SJCRH30 (cell line): ENCODE results near the gene UBXN4. TPM values are rescaled to one million over a fixed set of nuclear protein-coding genes. Genes with fewer than 3 reads are reported as not detected.

Experiments used
- DNase-seq, 2 experiments: peaks; one replicate each; pipeline ENCODE4 v3.0.0-alpha.2; 2015 to 2020
- H3K27ac ChIP-seq: fragments of 250-450 bp; sonication (Bioruptor Pico); 2 replicates; pipeline ENCODE4 v1.5.1; 2020; ENCODE audit warnings: mild to moderate bottlenecking, moderate library complexity
- H3K27me3 ChIP-seq: fragments of 250-450 bp; sonication (Bioruptor Pico); 2 replicates; pipeline ENCODE4 v1.5.1; 2020; ENCODE audit warnings: mild to moderate bottlenecking, moderate library complexity
- H3K36me3 ChIP-seq: fragments of 250-450 bp; sonication (Bioruptor Pico); 2 replicates; pipeline ENCODE4 v1.5.1; 2020; ENCODE audit warnings: mild to moderate bottlenecking, moderate library complexity
- H3K4me1 ChIP-seq: fragments of 250-450 bp; sonication (Bioruptor Pico); 2 replicates; pipeline ENCODE4 v1.5.1; 2020; ENCODE audit warnings: mild to moderate bottlenecking, moderate library complexity
- H3K4me3 ChIP-seq: fragments of 250-450 bp; sonication (Bioruptor Pico); 2 replicates; pipeline ENCODE4 v1.5.1; 2020; ENCODE audit warnings: mild to moderate bottlenecking, moderate library complexity
- H3K9me3 ChIP-seq: fragments of 250-450 bp; sonication (Bioruptor Pico); replicated peaks from 2 replicates; pipeline ENCODE4 v1.5.1; 2020; ENCODE audit warnings: mild to moderate bottlenecking, moderate library complexity
- total RNA-seq: library from RNA; depleted of rRNA; stranded (reverse); fragments of >200 nt; shearing (Covaris generic); gene quantifications from 2 replicates; pipeline ENCODE4 v1.2.3, GENCODE V29; 2014

The UBXN4 gene
- total RNA-seq, 1 experiment from 2014 or later = 129 TPM

DNA sequence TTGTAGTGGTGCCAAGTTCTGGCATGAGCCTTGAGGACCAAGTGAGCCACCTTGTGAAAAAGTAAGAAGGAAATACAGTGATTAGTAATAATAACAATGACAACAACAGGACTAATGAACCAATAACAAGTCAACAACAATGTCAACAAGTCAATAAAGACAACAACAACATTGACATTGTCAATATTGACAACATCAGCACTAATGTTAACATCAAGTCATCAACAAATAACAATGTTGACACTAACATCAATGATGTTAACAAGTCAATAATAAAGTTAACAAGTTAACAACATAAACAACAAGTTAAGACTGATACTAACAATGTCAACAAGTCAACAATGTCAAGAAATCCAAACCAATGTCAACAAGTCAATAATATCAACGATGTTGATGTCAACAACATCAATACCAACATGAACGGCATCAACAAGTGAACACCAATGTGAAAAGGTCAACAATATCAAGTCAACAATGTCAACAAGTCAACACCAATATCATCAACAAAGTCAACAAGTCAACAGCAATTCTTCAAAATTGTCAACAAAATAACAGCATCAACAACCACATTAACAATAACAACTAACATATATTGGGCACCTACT lies 71.4 kb downstream of the UBXN4 start:
- no peak for DNase-seq
- Histone ChIP-seq H3K4me1 (no peaks in the 10 kb centered on the region), H3K9me3 (no peaks in the 10 kb centered on the region), H3K27me3 (no peaks in the 10 kb centered on the region), H3K4me3 (no peak overlapping the region), H3K36me3 (no peaks in the 10 kb centered on the region), H3K27ac (no peak overlapping the region)

DNA sequence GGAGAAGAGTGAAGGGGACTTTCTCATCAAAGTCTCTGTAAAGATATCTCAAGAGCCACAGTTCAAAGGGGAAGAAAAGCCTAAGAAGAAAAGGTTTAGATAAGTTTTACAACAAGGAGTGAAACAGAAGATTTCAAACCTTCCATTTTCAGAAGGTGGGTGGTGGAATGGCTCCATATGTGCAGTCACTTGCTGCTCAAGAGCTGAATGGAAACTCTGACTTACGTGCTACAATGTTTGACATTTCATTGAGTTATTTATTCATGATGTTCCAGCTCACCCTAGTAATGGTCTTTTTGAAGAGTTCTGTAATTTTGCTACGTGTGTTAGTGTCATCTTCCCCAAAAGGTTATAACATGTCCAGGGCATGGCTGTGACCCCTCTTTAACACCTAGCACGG lies 73.6 kb downstream of the UBXN4 start:
- Histone ChIP-seq H3K27ac (no peak overlapping the region), H3K4me3 (no peak overlapping the region)
- DNase-seq = no peak

DNA sequence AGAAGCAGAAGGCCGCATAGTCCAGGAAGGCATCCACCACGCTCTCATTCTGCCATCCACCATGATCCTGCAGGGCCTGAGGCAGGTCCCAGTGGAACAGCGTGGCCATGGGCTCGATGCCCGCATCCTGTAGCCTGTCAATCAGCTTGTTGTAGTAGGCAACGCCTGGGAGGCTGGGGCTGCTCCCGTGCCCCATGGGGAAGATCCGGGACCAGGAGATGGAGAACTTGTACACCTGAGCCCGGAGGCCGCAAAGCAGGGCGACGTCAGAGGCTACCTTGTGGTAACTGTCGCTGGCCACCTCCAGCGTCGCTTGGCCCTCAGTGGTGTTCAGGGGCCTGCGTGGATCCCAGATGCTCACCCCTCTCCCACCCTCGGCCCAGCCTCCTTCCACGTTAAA lies 75.8 kb downstream of the UBXN4 start:
- Histone ChIP-seq H3K9me3 (no peaks in the 10 kb centered on the region), H3K4me3 (no peak overlapping the region), H3K4me1 (no peaks in the 10 kb centered on the region), H3K36me3 (no peaks in the 10 kb centered on the region), H3K27ac (no peak overlapping the region), H3K27me3 (no peaks in the 10 kb centered on the region)
- no peak for DNase-seq

More for the DNA sequence above, 73.6 kb downstream of the UBXN4 start:
- H3K4me1 ChIP-seq = no peaks in the 10 kb centered on the region
- H3K36me3 ChIP-seq = no peaks in the 10 kb centered on the region
- no peaks in the 10 kb centered on the region for H3K9me3 ChIP-seq
- H3K27me3 ChIP-seq = no peaks in the 10 kb centered on the region

DNA sequence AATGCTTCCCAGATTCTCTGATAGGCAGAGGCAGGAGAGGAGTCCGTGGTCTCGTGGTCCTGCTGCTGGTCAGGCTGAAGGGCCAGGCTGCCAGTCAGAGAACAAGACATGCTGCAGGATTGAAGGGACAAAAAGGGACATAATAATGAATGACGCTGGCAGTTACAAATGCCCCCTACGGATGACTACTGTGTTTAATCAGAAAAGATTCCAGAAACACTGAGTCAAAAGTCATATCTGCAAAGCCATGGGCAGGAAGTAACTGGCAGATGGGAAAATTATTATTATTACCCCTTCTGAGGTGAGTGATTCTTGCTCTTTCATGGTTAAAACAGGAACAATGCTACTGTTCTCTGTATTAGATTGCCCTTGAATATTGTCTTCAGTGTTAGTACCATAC lies 76.3 kb downstream of the UBXN4 start:
- no peaks in the 10 kb centered on the region for H3K4me1 ChIP-seq
- no peak overlapping the region for H3K4me3 ChIP-seq
- no peaks in the 10 kb centered on the region for H3K36me3 ChIP-seq
- H3K9me3 ChIP-seq = no peaks in the 10 kb centered on the region
- no peaks in the 10 kb centered on the region for H3K27me3 ChIP-seq
- no peak overlapping the region for H3K27ac ChIP-seq
- DNase-seq = no peak

DNA sequence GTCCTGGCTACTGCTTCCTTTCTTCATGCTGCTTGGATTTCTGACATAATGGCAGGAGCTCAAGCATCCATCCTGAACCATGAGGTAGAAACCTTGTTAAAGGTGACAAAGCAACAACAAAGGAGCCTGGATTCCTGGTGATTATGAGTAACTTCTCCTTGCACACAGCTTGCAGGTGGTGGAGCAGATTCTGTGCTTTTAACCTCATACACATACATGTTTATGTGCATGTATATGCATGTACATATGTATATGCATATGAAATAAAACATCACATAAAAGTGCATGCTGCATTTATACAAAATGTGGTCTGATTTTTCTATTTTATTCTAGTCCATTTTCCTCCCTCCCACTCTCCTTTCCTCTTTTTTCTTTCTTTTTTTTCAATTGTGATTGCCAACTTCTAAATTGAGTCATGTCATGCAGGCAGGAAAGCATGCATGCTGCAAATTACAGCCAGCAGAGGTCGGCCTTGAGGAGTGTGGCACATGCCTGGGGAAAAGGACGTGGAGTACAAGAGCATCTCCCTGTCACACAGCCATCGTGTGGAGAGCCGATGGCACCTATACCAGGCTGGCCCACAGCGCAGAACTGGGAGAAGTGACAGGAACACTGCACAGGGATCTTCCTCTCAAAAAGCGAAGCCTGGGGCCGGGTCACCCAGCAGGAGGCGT lies 77.4 kb downstream of the UBXN4 start:
- Histone ChIP-seq H3K27me3 (no peaks in the 10 kb centered on the region), H3K27ac (no peak overlapping the region), H3K36me3 (no peaks in the 10 kb centered on the region), H3K4me1 (no peaks in the 10 kb centered on the region), H3K4me3 (no peak overlapping the region), H3K9me3 (no peaks in the 10 kb centered on the region)
- peak in 1 of 2 experiments; percentile 41 for DNase-seq

DNA sequence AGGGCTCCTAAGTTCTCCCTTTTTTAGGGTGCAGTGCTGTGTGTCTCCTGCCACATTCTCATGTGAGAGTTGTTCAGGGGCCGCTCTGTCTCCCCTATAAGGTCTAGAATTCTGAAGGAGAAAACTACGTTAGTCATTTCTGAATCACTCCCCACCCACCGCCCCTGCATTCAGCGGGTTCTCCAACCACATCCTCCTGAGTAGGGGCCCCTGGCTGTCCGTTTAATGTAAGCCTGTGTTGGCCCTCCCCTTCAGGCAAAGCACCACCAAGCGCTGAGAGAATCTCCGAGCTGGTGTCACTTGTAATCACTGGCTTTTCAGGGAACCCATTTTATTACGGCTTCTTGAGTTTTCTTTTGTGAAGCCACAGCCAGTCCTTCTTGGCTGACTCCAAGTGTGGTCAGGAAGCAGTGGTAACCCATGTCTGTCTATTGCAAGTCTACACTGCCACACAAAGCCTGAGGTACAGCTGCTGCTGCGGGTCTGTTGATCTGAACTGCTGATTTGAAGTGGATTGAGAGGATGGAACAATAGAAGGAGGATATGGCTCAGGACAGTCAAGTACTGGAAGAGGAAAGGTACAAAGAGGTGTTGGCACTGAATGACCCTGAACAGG lies 78.5 kb downstream of the UBXN4 start:
- no peak overlapping the region for H3K27ac ChIP-seq
- peak in 1 of 2 experiments; percentile 8 for DNase-seq
- H3K27me3 ChIP-seq = no peaks in the 10 kb centered on the region
- H3K36me3 ChIP-seq = no peaks in the 10 kb centered on the region
- no peaks in the 10 kb centered on the region for H3K9me3 ChIP-seq
- no peak overlapping the region for H3K4me3 ChIP-seq
- no peaks in the 10 kb centered on the region for H3K4me1 ChIP-seq

DNA sequence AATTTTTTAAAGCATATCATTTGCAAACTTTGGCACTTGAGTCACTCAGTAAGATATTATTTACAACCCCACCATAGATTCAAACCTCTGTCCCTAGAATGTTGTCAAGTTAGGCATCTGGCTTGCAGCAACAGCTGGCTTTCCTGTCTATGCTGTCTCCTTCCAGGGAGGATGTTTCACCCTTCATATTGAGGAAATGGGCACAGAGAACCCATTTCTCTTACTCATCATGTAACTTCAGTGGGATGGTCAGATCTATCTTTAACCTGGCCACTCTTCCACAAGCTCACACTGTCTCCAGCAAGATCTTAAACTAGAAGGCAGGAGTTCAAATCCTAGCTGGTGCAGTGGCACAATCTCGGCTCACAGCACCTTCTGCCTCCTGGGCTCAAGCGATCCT lies 79.5 kb downstream of the UBXN4 start:
- no peak overlapping the region for H3K27ac ChIP-seq
- H3K4me3 ChIP-seq = no peak overlapping the region
- DNase-seq = no peak
- no peaks in the 10 kb centered on the region for H3K9me3 ChIP-seq
- no peaks in the 10 kb centered on the region for H3K27me3 ChIP-seq
- H3K4me1 ChIP-seq = peaks cover 4% of the 10 kb centered on the region
- H3K36me3 ChIP-seq = no peaks in the 10 kb centered on the region

DNA sequence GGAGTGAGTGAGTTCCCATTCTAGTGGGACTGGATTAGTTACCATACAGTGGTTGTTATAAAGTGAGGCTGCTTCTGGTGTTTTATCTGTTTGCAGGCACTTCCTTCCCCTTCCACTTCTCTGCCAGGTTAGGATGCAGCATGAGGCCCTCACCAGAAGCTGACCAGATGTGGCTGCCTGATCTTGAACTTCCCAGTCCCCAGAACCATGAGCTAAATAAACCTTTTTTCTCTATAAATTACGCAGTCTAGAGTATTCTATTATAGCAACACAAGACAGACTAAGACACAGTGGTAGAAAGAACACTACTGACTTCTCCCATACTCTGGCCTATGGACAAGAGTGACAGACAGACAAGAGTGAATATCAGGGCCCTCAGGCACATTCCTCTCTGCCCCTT lies 81.2 kb downstream of the UBXN4 start:
- Histone ChIP-seq H3K27me3 (no peaks in the 10 kb centered on the region), H3K9me3 (no peaks in the 10 kb centered on the region)

DNA sequence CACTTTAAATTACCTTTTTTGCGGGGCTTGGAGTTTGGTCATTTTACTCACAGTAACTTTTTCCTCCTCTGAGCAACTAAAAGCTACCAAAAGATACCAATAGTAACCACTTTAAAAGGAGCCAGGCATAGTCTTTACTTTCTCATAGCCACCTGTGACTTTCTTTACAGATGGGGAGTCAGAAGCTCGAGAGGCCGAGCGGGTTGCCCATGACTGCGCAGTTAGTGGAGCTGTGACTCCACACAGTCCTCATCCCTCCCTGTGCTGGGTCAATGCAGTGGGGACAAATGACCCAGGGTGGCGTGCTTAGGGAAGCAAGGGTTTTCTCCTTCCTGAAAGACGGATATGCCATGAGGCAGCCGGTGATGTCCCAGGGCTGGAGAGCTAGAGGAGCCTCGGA lies 83.5 kb downstream of the UBXN4 start:
- Histone ChIP-seq H3K4me1 (peaks cover 8% of the 10 kb centered on the region), H3K27ac (peak overlapping the region; percentile 3; the same call in 1 of the 2 replicates)

More for the DNA sequence above, 81.2 kb downstream of the UBXN4 start:
- DNase-seq = no peak
- H3K36me3 ChIP-seq = no peaks in the 10 kb centered on the region
- peaks cover 4% of the 10 kb centered on the region for H3K4me1 ChIP-seq
- no peak overlapping the region for H3K4me3 ChIP-seq
- no peak overlapping the region for H3K27ac ChIP-seq

DNA sequence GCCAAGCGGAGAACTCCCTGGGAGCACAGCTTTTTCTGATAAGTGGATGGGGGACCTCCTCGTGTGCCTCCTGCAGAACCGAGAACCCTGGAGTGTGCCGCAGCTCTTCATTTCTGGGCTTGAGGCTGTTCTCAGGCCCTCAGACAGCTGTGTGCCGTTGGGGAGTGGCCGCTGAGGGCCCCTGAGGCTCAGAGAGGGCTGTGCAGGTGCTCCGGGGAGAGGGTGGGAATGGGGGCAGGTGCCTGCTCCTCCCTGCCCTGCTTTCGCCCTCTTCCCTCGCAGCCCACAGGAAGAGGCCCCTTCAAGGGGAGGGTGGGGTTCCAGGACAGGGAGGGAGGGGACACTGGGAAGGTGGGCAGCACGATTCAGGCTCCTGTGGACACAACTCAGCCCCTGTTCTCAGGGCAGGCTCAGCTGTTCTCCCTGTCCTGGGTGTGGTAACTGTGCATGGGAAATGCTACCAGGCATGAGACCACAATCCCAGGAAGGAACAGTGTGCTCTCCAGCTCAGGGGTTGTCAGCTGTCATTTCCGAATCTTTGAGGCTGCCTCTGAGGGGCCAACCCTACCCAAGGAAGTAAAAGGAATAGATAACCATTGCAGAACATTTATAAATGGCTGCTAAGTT lies 84.0 kb downstream of the UBXN4 start:
- H3K4me3 ChIP-seq = no peak overlapping the region
- peaks cover 8% of the 10 kb centered on the region for H3K4me1 ChIP-seq
- DNase-seq = peak; percentile 67 to 82
- peak overlapping the region; percentile 3; the same call in 1 of the 2 replicates for H3K27ac ChIP-seq
- no peaks in the 10 kb centered on the region for H3K9me3 ChIP-seq
- H3K36me3 ChIP-seq = no peaks in the 10 kb centered on the region
- H3K27me3 ChIP-seq = no peaks in the 10 kb centered on the region

More for the DNA sequence above, 83.5 kb downstream of the UBXN4 start:
- Histone ChIP-seq H3K27me3 (no peaks in the 10 kb centered on the region), H3K9me3 (no peaks in the 10 kb centered on the region), H3K4me3 (no peak overlapping the region), H3K36me3 (no peaks in the 10 kb centered on the region)
- DNase-seq = no peak

DNA sequence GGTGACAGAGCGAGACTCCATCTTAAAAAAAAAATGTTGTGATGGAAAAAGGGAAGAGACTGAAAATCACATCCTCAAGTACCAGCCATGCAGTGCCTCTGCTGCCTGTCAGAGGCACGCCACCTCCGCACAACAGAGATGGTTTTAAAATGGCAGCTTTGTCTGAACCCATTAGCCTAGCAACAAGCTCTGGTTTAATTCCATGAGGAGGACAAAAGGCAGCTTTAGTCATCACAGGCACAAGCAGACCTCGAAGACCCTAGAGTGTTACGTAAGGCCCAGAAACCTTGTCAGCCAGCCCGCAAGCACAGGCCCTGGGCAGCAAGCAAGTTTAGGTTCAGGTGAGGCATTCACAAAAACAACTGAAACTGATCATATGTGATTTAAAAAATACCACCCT lies 84.9 kb downstream of the UBXN4 start:
- no peak overlapping the region for H3K4me3 ChIP-seq
- no peak for DNase-seq
- no peaks in the 10 kb centered on the region for H3K9me3 ChIP-seq
- H3K36me3 ChIP-seq = no peaks in the 10 kb centered on the region
- peaks cover 8% of the 10 kb centered on the region for H3K4me1 ChIP-seq
- H3K27me3 ChIP-seq = no peaks in the 10 kb centered on the region
- H3K27ac ChIP-seq = no peak overlapping the region

DNA sequence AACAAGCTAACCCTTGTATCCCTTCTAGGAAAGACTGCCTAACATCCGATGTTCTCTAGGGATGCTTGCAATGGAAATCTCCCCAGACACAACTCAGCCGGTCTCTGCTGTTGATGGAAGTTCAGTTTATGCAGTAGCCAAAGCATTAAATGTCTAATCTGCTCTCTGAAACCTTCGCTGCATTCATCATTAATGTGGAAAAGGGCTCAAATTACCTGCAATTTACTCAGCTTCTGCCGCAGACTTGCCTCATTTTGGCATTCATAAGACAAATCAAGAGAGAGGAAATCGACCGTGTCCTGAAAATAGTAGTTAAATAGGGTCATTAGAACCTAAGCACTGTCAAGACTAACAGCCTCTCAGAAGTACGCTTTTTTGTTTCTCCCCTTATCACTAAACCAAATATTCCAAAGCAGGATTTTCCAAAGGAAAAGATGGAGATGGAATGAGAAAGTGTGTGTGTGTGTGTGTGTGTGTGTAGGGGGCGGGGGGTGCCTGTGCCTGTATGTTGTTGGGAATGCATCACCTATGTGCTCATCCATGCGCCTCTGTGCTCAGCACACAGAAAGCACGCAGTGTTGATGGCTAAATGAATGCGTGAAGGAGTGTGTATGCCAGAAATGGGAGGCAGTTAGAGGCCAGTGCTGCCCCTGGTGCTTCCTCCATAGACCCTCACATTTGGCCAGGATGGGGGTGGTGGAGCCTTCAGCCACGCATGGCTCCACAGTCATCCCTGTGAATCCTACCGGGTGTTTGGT lies 87.9 kb downstream of the UBXN4 start:
- H3K36me3 ChIP-seq = no peaks in the 10 kb centered on the region
- H3K27ac ChIP-seq = no peak overlapping the region
- peaks cover 8% of the 10 kb centered on the region for H3K4me1 ChIP-seq
- no peak overlapping the region for H3K4me3 ChIP-seq
- H3K9me3 ChIP-seq = no peaks in the 10 kb centered on the region
- peak in 1 of 2 experiments; percentile 19 for DNase-seq
- H3K27me3 ChIP-seq = no peaks in the 10 kb centered on the region

DNA sequence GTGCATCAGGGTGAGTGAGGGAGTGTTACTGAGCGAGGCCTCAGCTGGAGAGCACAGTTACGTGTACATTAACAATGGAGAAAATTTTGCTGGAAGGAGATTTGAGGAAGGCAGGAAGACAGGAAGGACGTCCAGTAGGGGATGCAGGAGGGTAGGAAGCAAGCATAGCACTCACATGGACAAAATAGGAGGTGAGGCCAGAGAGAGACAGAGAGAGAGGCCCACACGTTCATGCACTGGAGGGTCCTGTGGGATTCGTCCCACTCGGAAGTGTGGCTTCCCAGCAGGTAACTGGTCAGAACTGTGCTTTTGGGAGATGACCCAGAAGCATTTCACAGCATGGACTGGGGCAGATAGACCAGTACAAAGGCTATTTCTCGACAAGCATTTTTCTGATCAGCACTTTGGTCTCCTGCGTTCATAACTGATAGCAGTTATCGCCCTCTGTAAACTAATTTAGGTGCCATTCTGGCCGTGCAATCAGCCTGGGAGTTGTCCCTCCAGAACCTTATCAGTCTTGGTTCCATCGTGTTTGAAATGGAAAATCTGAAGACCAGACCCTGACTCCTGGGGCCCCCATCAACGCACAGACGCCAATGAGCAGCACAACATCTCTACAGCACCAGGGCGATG lies 89.6 kb downstream of the UBXN4 start:
- H3K4me3 ChIP-seq = no peak overlapping the region
- H3K27me3 ChIP-seq = no peaks in the 10 kb centered on the region
- no peak overlapping the region for H3K27ac ChIP-seq
- H3K4me1 ChIP-seq = peaks cover 5% of the 10 kb centered on the region
- H3K9me3 ChIP-seq = no peaks in the 10 kb centered on the region
- H3K36me3 ChIP-seq = no peaks in the 10 kb centered on the region
- DNase-seq = no peak

DNA sequence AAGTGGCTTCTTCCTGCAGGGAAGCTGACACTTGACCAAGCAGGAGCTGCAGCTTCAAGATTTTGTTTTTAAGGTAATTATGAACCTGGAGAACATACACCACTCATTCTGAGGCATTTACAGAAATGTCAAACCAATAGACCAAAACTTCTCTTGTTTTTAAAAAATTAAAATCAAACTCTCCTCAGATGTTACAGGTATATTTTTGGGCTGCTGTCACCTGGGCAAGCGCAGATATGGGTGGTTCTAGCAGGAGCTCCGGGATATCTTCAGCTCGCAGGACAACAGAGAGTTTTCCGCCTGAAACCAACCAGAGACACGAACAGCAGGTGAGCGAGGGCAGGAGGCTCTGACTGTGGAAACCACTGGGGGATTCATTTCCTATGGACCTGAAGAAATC lies 91.2 kb downstream of the UBXN4 start:
- Histone ChIP-seq H3K27ac (no peak overlapping the region), H3K4me3 (no peak overlapping the region), H3K36me3 (no peaks in the 10 kb centered on the region), H3K9me3 (no peaks in the 10 kb centered on the region), H3K4me1 (peaks cover 5% of the 10 kb centered on the region), H3K27me3 (no peaks in the 10 kb centered on the region)
- DNase-seq = no peak
